GM18909 (cell line): ENCODE measurements around the gene MAD1L1.

Source experiments
- ATAC-seq: cut with Tn5 transposase; IDR thresholded peaks from one replicate; pipeline ENCODE4 v1.9.1; 2021; ENCODE audit warnings: mild to moderate bottlenecking; ENCODE audit not compliant: unreplicated experiment, poor library complexity

The MAD1L1 gene

GRCh38 chr7:1927937-1928644, 304.7 kb downstream of the MAD1L1 start:
- no peak for ATAC-seq

- ATAC-seq = no peak
Observed at GRCh38 chr7:1926908-1927306, 305.8 kb downstream of the MAD1L1 start.

- ATAC-seq = no peak
Observed at GRCh38 chr7:1925973-1926907, 306.5 kb downstream of the MAD1L1 start.

- no peak for ATAC-seq
Observed at GRCh38 chr7:1925349-1925748, 307.4 kb downstream of the MAD1L1 start.

- no peak for ATAC-seq
Observed at GRCh38 chr7:1924258-1924817, 308.4 kb downstream of the MAD1L1 start.

GRCh38 chr7:1923409-1924257, 309.1 kb downstream of the MAD1L1 start:
- ATAC-seq = no peak

- no peak for ATAC-seq
Observed at GRCh38 chr7:1922870-1923236, 309.9 kb downstream of the MAD1L1 start.

- no peak for ATAC-seq
Observed at GRCh38 chr7:1922071-1922869, 310.5 kb downstream of the MAD1L1 start.

- no peak for ATAC-seq
Observed at GRCh38 chr7:1920881-1921280, 311.9 kb downstream of the MAD1L1 start.

- ATAC-seq = peak; percentile 54
Observed at GRCh38 chr7:1920266-1920681, 312.5 kb downstream of the MAD1L1 start.

- peak; percentile 6 for ATAC-seq
Observed at GRCh38 chr7:1919539-1920265, 313.0 kb downstream of the MAD1L1 start.

GRCh38 chr7:1918881-1919525, 313.7 kb downstream of the MAD1L1 start:
- ATAC-seq = no peak

GRCh38 chr7:1918063-1918645, 314.6 kb downstream of the MAD1L1 start:
- no peak for ATAC-seq

GRCh38 chr7:1917221-1918062, 315.3 kb downstream of the MAD1L1 start:
- ATAC-seq = no peak

GRCh38 chr7:1916601-1916970, 316.2 kb downstream of the MAD1L1 start:
- no peak for ATAC-seq

GRCh38 chr7:1915956-1916600, 316.7 kb downstream of the MAD1L1 start:
- no peak for ATAC-seq

GRCh38 chr7:1915326-1915725, 317.4 kb downstream of the MAD1L1 start:
- no peak for ATAC-seq
